Mesendoderm (in vitro differentiated cells): ENCODE results near the gene ACVR2A.
A peak's percentile ranks its signal among the peaks of the same experiment; 100 is the strongest.

Experiments used
- DNase-seq: peaks from one replicate; pipeline ENCODE4 v3.0.0; 2013
- H2AK5ac ChIP-seq: 2 replicates; pipeline ENCODE4 v1.6.1; 2013; ENCODE audit warnings: low read length, inconsistent platforms
- H2BK120ac ChIP-seq: 2 replicates; pipeline ENCODE4 v1.6.1; 2013; ENCODE audit warnings: low read depth, mild to moderate bottlenecking, low read length, moderate library complexity, mixed read lengths
- H2BK15ac ChIP-seq: replicated peaks from 2 replicates; pipeline ENCODE4 v1.6.1; 2013; ENCODE audit warnings: low read depth, mild to moderate bottlenecking, moderate library complexity
- H2BK5ac ChIP-seq: 2 replicates; pipeline ENCODE4 v1.6.1; 2013; ENCODE audit warnings: low read length, inconsistent platforms
- H3K18ac ChIP-seq: 2 replicates; pipeline ENCODE4 v1.6.1; 2013; ENCODE audit warnings: mild to moderate bottlenecking, low read length, mixed read lengths
- H3K23ac ChIP-seq: one replicate; pipeline ENCODE4 v1.6.1; 2013; ENCODE audit warnings: low read length
- H3K27ac ChIP-seq: 2 replicates; pipeline ENCODE4 v1.5.1; 2013; ENCODE audit warnings: low read depth, mild to moderate bottlenecking, inconsistent platforms, low read length, moderate library complexity
- H3K27me3 ChIP-seq: 2 replicates; pipeline ENCODE4 v1.6.1; 2013; ENCODE audit warnings: low read length, control low read depth, mild to moderate bottlenecking, inconsistent platforms; ENCODE audit not compliant: insufficient read depth, poor library complexity
- H3K36me3 ChIP-seq: 2 replicates; pipeline ENCODE4 v1.6.1; 2013; ENCODE audit warnings: low read length, inconsistent platforms; ENCODE audit not compliant: control insufficient read depth, insufficient read depth
- H3K4ac ChIP-seq: one replicate; pipeline ENCODE4 v1.6.1; 2013; ENCODE audit warnings: low read depth, mild to moderate bottlenecking, low read length, moderate library complexity
- H3K4me1 ChIP-seq: 2 replicates; pipeline ENCODE4 v1.6.1; 2013; ENCODE audit warnings: low read depth, low read length, inconsistent platforms; ENCODE audit not compliant: control insufficient read depth
- H3K4me2 ChIP-seq: 2 replicates; pipeline ENCODE4 v1.6.1; 2013; ENCODE audit warnings: low read length
- H3K4me3 ChIP-seq: 2 replicates; pipeline ENCODE4 v1.5.1; 2013; ENCODE audit warnings: mild to moderate bottlenecking, low read length
- H3K56ac ChIP-seq: one replicate; pipeline ENCODE4 v1.6.1; 2013; ENCODE audit warnings: low read length
- H3K79me1 ChIP-seq: 2 replicates; pipeline ENCODE4 v1.6.1; 2013; ENCODE audit warnings: low read length, inconsistent platforms
- H3K79me2 ChIP-seq: 2 replicates; pipeline ENCODE4 v1.6.1; 2013; ENCODE audit warnings: mild to moderate bottlenecking, low read length; ENCODE audit not compliant: control insufficient read depth, insufficient read depth
- H3K9ac ChIP-seq: 2 replicates; pipeline ENCODE4 v1.6.1; 2013; ENCODE audit warnings: low read length, inconsistent platforms
- H4K5ac ChIP-seq: one replicate; pipeline ENCODE4 v1.6.1; 2013; ENCODE audit warnings: low read length
- H4K8ac ChIP-seq: one replicate; pipeline ENCODE4 v1.6.1; 2013; ENCODE audit warnings: low read depth, mild to moderate bottlenecking, control low read depth, low read length, moderate library complexity
- WGBS: extraction: QIAGEN DNeasy Blood & Tissue Kit; methylation state at CpG from one replicate; pipeline ENCODE4 v1.1.7; 2013; ENCODE audit warnings: low lambda C conversion rate, missing lambda C conversion rate; ENCODE audit not compliant: insufficient coverage; ENCODE audit errors: extremely low coverage; 5-methylcytosine and 5-hydroxymethylcytosine counted together

ACVR2A gene

GRCh38 chr2:147843391-147843863, 1.4 kb upstream of the ACVR2A start:
- H4K5ac ChIP-seq: no peak overlapping the region
- peak overlapping the region; percentile 69 for H2BK5ac ChIP-seq
- H3K79me2 ChIP-seq: peaks cover 24% of the 10 kb centered on the region
- H3K27me3 ChIP-seq: no peaks in the 10 kb centered on the region
- no peak overlapping the region for H2BK15ac ChIP-seq
- H2AK5ac ChIP-seq: no peak overlapping the region
- H3K4me1 ChIP-seq: peaks cover 4% of the 10 kb centered on the region
- H3K27ac ChIP-seq: peak overlapping the region; percentile 99
- H3K23ac ChIP-seq: peak overlapping the region; percentile 18
- H3K9ac ChIP-seq: peak overlapping the region; percentile 90
- no peak overlapping the region for H3K4ac ChIP-seq
- H3K4me3 ChIP-seq: peak overlapping the region; percentile 50
- WGBS: no CpG with 5 or more reads among the region's 18 CpGs
- H3K79me1 ChIP-seq: peaks cover 2% of the 10 kb centered on the region
- H3K4me2 ChIP-seq: peak overlapping the region; percentile 85
- DNase-seq: no peak
- H3K56ac ChIP-seq: peak overlapping the region; percentile 94
- H2BK120ac ChIP-seq: peak overlapping the region; percentile 64
- H3K18ac ChIP-seq: peak overlapping the region; percentile 99
- H3K36me3 ChIP-seq: no peaks in the 10 kb centered on the region
- no peak overlapping the region for H4K8ac ChIP-seq

DNA sequence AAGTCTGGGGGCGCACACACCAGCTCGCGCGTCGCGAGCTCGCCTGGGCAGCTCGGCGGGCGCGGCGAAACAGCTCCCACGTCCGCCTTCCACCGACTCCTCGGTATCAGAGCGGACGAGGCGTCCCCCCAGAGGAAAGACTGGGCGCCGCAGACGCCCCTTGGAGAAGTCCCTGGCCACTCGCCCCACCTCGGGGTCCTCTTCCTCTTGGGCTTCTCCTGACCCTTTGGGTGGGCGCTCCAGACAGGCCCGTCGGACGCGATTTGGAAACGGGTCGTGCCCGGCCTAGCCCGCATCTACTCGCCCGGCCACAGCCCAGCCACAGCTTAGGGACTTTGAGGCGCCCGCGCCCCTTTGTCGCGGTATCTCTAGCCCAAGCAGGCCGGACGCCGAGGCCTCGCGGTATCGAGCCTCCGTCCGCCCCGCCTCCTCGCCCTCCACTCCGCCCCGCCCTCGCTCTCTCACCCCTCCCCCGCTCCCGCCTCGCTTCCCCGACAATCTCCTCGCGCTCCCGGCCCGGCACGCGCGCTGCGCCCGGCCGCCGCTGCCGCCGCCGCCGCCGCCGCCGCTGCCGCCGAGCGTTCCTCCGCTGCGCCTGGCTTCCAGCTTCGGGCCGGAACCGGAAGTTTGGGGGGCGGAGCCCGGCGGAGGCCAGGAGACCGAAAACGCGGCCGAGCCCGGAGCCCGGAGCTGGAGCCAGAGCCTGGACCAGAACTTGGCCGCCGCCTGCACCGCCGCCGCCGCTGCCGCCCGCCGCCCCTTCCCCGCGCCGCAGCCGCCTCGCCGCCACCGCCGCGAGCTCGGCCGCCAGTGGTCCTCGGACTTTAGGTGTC, 749 bp upstream of the ACVR2A start:
- Histone ChIP-seq H2BK120ac (peak overlapping the region; percentile 64), H3K4me1 (peaks cover 4% of the 10 kb centered on the region), H3K79me2 (peaks cover 26% of the 10 kb centered on the region)

DNA sequence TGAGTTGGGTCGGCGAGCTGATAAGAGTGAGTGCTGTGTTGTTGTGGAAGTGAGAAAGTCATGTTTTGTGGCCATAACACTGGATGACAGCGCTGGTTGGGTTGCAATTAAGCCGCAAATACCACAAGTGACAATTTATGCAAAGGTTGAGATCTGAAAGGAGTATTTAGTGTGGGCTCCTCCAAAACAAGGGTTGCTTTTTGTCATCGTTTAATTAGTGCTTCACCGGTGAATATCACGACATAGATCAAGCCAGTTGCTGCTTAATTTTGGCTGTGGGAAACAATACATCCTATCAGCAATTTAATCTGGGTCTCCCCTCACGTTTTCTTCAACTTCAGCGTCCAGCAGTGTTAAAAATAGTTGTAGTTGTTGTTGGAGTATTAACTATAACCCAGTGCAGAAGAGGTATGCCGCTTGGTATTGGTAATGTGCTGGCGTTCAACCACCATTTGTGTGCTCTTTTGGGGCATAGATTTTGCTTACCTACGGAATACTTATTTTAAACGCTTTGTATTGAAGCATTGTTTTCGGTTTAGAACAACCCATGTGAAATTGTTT, 662 bp downstream of the ACVR2A start:
- Histone ChIP-seq H3K4ac (peak overlapping the region; percentile 73), H3K23ac (no peak overlapping the region), H4K5ac (no peak overlapping the region), H3K27me3 (no peaks in the 10 kb centered on the region), H2BK5ac (no peak overlapping the region), H3K18ac (no peak overlapping the region), H2BK15ac (no peak overlapping the region), H3K27ac (no peak overlapping the region), H3K79me1 (peaks cover 2% of the 10 kb centered on the region), H3K4me1 (peaks cover 4% of the 10 kb centered on the region), H4K8ac (no peak overlapping the region), H3K4me2 (peak overlapping the region; percentile 41), H3K56ac (peak overlapping the region; percentile 1), H2AK5ac (no peak overlapping the region), H3K36me3 (no peaks in the 10 kb centered on the region), H3K9ac (peak overlapping the region; percentile 37), H3K4me3 (peak overlapping the region; percentile 77), H3K79me2 (peaks cover 35% of the 10 kb centered on the region), H2BK120ac (no peak overlapping the region)
- whole genome bisulfite sequencing: no CpG with 5 or more reads among the region's 14 CpGs
- DNase-seq: peak; percentile 64

More for the DNA sequence above, 749 bp upstream of the ACVR2A start:
- peak overlapping the region; percentile 75 for H3K4me3 ChIP-seq
- H4K8ac ChIP-seq: peak overlapping the region; percentile 87
- no peak overlapping the region for H2BK15ac ChIP-seq
- H3K18ac ChIP-seq: peak overlapping the region; percentile 99
- no peaks in the 10 kb centered on the region for H3K27me3 ChIP-seq
- peak overlapping the region; percentile 85 for H3K4me2 ChIP-seq
- H3K23ac ChIP-seq: peak overlapping the region; percentile 18
- peak overlapping the region; percentile 99 for H3K4ac ChIP-seq
- H4K5ac ChIP-seq: no peak overlapping the region
- no CpG with 5 or more reads among the region's 113 CpGs for WGBS
- H3K79me1 ChIP-seq: peaks cover 2% of the 10 kb centered on the region
- H3K36me3 ChIP-seq: no peaks in the 10 kb centered on the region
- peak overlapping the region; percentile 99 for H3K27ac ChIP-seq
- peak overlapping the region; percentile 69 for H2BK5ac ChIP-seq
- peak overlapping the region; percentile 90 for H3K9ac ChIP-seq
- H2AK5ac ChIP-seq: no peak overlapping the region
- peak overlapping the region; percentile 94 for H3K56ac ChIP-seq
- DNase-seq: peak; percentile 94

GRCh38 chr2:147846412-147847081, 1.7 kb downstream of the ACVR2A start:
- no peak for DNase-seq
- no peak overlapping the region for H3K23ac ChIP-seq

GRCh38 chr2:147847746-147848391, 3.0 kb downstream of the ACVR2A start:
- Histone ChIP-seq H3K4me1 (peaks cover 4% of the 10 kb centered on the region), H3K9ac (no peak overlapping the region), H3K23ac (no peak overlapping the region), H3K27ac (no peak overlapping the region), H2BK5ac (no peak overlapping the region), H3K4me2 (no peak overlapping the region), H2AK5ac (no peak overlapping the region), H3K79me2 (peaks cover 53% of the 10 kb centered on the region), H3K4me3 (no peak overlapping the region), H3K4ac (no peak overlapping the region), H4K8ac (no peak overlapping the region), H4K5ac (no peak overlapping the region), H3K36me3 (no peaks in the 10 kb centered on the region), H2BK120ac (no peak overlapping the region), H3K79me1 (peaks cover 2% of the 10 kb centered on the region), H3K18ac (no peak overlapping the region), H3K56ac (no peak overlapping the region), H2BK15ac (no peak overlapping the region), H3K27me3 (no peaks in the 10 kb centered on the region)
- DNase-seq: no peak

More at GRCh38 chr2:147846412-147847081, 1.7 kb downstream of the ACVR2A start:
- Histone ChIP-seq H3K27ac (no peak overlapping the region), H3K4ac (no peak overlapping the region), H2BK15ac (no peak overlapping the region), H3K36me3 (no peaks in the 10 kb centered on the region), H3K18ac (no peak overlapping the region), H4K8ac (no peak overlapping the region), H4K5ac (no peak overlapping the region), H3K79me1 (peaks cover 2% of the 10 kb centered on the region), H3K27me3 (no peaks in the 10 kb centered on the region), H3K4me3 (peak overlapping the region; percentile 9), H3K9ac (peak overlapping the region; percentile 39), H2BK120ac (no peak overlapping the region), H3K56ac (peak overlapping the region; percentile 26), H2AK5ac (no peak overlapping the region), H3K4me1 (peaks cover 4% of the 10 kb centered on the region), H3K4me2 (peak overlapping the region; percentile 34), H2BK5ac (no peak overlapping the region), H3K79me2 (peaks cover 45% of the 10 kb centered on the region)
- no CpG with 5 or more reads among the region's 5 CpGs for WGBS
